ENCODE results near the gene DUOX2. TPM values are rescaled to one million over a fixed set of nuclear protein-coding genes. Genes with fewer than 3 reads are reported as not detected.

The DUOX2 gene
- total RNA-seq, 4 donors from 2014 or later: under 0.01 to 0.86 (median 0.10) TPM

DNA sequence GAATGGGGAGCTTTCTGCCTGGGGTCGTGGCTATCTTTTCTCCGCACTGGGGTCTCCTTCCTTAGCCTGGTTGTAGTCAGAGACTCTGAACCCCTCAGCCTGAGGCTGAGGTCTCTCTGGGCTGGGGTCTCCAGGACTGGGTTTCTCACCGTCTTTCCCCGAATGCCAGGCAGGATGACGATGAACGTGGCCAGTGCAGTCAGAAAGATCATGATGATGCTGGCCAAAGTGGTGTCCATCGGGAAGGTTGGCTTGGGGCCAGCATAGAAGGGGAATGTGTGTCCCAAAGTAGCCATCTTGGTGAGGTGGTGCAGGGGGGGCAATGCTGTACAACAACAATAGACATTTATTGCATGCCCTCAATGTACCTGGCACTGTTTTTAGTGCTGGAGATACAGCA lies 8.7 kb upstream of the DUOX2 start:
- peaks cover 0 to 88% (median 10%) of the 10 kb centered on the region in 4 donors for H3K27me3 ChIP-seq
- DNase-seq (ENCODE audit: extremely low spot score): no peak
- TF ChIP-seq POLR2AphosphoS5 (IDR thresholded peaks at IDR 0.05): no peak
- TF ChIP-seq POLR2A (IDR thresholded peaks at IDR 0.05; ENCODE audit: low read depth): no peak
- TF ChIP-seq, protein P1, sequence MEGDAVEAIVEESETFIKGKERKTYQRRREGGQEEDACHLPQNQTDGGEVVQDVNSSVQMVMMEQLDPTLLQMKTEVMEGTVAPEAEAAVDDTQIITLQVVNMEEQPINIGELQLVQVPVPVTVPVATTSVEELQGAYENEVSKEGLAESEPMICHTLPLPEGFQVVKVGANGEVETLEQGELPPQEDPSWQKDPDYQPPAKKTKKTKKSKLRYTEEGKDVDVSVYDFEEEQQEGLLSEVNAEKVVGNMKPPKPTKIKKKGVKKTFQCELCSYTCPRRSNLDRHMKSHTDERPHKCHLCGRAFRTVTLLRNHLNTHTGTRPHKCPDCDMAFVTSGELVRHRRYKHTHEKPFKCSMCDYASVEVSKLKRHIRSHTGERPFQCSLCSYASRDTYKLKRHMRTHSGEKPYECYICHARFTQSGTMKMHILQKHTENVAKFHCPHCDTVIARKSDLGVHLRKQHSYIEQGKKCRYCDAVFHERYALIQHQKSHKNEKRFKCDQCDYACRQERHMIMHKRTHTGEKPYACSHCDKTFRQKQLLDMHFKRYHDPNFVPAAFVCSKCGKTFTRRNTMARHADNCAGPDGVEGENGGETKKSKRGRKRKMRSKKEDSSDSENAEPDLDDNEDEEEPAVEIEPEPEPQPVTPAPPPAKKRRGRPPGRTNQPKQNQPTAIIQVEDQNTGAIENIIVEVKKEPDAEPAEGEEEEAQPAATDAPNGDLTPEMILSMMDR (IDR thresholded peaks at IDR 0.05): no peak
- TF ChIP-seq EP300 (IDR thresholded peaks at IDR 0.05): no peak
- no peak overlapping the region for H3K27ac ChIP-seq (replicated peaks in 1 of 4)
- 79% methylated on average over 7 of the region's 7 CpGs for WGBS
- H3K4me3 ChIP-seq: no peak overlapping the region
- no peaks in the 10 kb centered on the region for H3K9me3 ChIP-seq
- intact Hi-C loops (cut with DNase I): no loop called here
- no peaks in the 10 kb centered on the region for H3K36me3 ChIP-seq
- H3K4me1 ChIP-seq: peaks cover 2 to 6% (median 3%) of the 10 kb centered on the region in 4 donors

DNA sequence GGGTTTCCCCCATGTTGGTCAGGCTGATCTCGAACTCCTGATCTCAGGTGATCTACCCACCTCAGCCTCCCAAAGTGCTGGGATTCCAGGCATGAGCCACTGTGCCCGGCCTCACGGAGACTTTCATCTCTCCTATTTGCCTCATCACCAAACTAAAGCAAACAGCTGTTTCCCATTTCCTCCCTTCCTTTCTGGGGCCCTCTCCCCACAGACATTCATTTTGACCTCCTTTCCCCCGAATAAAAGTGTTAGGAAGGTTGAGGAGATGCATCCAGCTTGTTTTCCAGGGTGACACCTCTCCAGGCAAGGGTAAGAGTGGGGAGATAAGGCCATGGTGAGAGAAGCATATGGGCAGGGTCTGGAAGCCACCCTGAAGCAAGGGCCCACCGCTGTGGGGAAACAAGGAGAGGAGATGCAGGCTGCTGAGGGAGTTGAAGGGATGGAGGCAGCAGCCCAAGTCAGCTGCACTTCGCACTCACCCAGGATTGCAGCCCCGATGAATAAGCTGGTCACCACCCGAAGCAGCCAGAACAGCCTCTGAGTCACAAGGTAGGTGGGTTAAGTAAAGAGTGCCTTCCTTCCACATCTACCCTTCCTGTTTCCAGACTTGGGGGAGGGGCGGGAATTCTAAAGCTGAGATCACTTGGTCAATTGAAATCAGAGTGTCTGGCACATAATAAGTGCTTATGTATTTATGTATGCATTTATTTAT lies 7.9 kb upstream of the DUOX2 start:
- DNase-seq (ENCODE audit: extremely low spot score): no peak
- Histone ChIP-seq H3K27ac (replicated peaks in 1 of 4) (no peak overlapping the region), H3K4me3 (no peak overlapping the region), H3K27me3 (peaks cover 4 to 91% (median 18%) of the 10 kb centered on the region in 4 donors), H3K9me3 (no peaks in the 10 kb centered on the region), H3K36me3 (no peaks in the 10 kb centered on the region), H3K4me1 (peaks cover 9 to 14% (median 12%) of the 10 kb centered on the region in 4 donors)
- TF ChIP-seq, protein P1 (IDR thresholded peaks at IDR 0.05): no peak
- TF ChIP-seq EP300 (IDR thresholded peaks at IDR 0.05): no peak
- TF ChIP-seq POLR2AphosphoS5 (IDR thresholded peaks at IDR 0.05): no peak
- no peak for TF ChIP-seq POLR2A (IDR thresholded peaks at IDR 0.05; ENCODE audit: low read depth)
- WGBS: 61% methylated on average over 8 of the region's 9 CpGs
- intact Hi-C loops (cut with DNase I): no loop called here

DNA sequence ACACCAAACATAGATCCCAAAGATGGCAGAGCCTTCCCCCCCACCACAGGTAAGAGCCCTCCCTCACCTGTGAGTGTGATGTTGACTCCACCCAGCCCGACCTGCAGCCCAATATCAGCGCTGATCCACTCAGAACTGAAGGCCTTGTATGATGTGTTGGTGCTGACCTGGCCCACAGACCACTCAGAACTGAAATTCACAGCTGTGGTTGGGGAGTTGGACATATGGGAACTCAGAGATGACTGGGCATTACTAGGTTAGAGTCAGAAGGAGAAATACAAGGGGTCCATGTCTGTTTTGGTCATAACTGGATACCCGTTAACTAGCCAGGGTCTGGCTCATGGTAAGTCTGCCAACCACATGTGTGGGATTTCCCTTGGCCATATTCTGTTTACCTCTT lies 7.0 kb upstream of the DUOX2 start:
- 69% methylated on average over 3 of the region's 3 CpGs for WGBS
- Histone ChIP-seq H3K27ac (replicated peaks in 1 of 4) (no peak overlapping the region), H3K27me3 (peaks cover 7 to 91% (median 27%) of the 10 kb centered on the region in 4 donors), H3K4me3 (no peak overlapping the region), H3K36me3 (no peaks in the 10 kb centered on the region), H3K4me1 (peaks cover 14 to 23% (median 20%) of the 10 kb centered on the region in 4 donors), H3K9me3 (no peaks in the 10 kb centered on the region)
- no peak for DNase-seq (ENCODE audit: extremely low spot score)
- TF ChIP-seq POLR2AphosphoS5 (IDR thresholded peaks at IDR 0.05) (no peak), POLR2A (IDR thresholded peaks at IDR 0.05; ENCODE audit: low read depth) (no peak), EP300 (IDR thresholded peaks at IDR 0.05) (no peak)
- TF ChIP-seq, protein P1 (IDR thresholded peaks at IDR 0.05): no peak
- intact Hi-C loops (cut with DNase I): no loop called here

DNA sequence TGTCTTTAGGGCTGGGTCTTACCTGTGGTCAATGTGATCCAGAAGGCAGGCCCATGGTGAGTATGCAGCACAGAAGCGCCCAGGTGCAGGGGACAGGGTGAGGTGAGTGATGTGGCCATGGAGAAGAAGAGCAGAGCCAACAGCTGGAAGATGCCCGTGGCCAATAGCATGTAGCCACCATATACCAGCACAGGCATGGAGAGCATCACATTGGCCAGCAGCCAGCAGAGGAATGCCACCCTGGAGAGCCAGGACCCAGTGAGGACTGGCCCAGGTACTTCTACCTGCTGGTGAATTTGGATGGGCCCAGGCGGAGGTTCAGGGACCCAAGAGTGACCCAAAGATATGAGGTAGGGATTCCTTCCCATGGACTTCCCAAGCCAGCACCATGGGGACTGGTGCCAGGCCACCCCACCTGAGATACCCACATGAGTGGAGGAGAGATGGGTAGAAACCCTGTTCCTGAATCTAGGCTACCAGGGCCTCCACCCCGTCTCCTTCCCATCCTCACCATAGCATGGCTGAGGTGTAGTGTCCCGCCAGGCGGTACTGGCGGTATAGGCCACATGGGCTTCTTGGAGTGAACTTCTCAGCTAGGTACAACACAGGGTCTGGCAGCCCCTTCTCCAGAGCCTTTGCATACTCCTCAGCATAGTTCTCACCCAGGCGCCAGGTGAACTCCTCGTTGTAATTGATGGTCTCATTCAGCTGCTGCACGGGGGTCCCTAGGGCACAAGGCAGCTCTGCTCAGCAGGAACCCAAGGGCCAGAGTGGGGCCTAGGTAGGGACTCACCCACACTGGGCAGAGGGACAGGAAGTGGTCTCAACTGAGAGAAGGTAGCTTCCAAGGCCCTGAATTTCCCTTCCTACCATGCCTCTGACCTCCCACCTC lies 6.4 kb upstream of the DUOX2 start:
- 93% methylated on average over 7 of the region's 10 CpGs for WGBS
- H3K36me3 ChIP-seq: no peaks in the 10 kb centered on the region
- no peak for TF ChIP-seq POLR2A (IDR thresholded peaks at IDR 0.05; ENCODE audit: low read depth)
- TF ChIP-seq, protein P1 (IDR thresholded peaks at IDR 0.05): no peak
- TF ChIP-seq POLR2AphosphoS5 (IDR thresholded peaks at IDR 0.05): no peak
- no peak for TF ChIP-seq EP300 (IDR thresholded peaks at IDR 0.05)
- H3K4me3 ChIP-seq: no peak overlapping the region
- no peak overlapping the region for H3K27ac ChIP-seq (replicated peaks in 1 of 4)
- H3K9me3 ChIP-seq: no peaks in the 10 kb centered on the region
- DNase-seq (ENCODE audit: extremely low spot score): no peak
- peaks cover 7 to 91% (median 31%) of the 10 kb centered on the region in 4 donors for H3K27me3 ChIP-seq
- H3K4me1 ChIP-seq: peaks cover 14 to 23% (median 20%) of the 10 kb centered on the region in 4 donors
- intact Hi-C loops (cut with DNase I): no loop called here

Measured in esophagus muscularis mucosa (tissue), 4 donors.